Right ventricle myocardium superior (tissue), 1 donor: Measurements from ENCODE around the gene PRRT1B. TPM values are rescaled to one million over a fixed set of nuclear protein-coding genes. Genes with fewer than 3 reads are reported as not detected.
"Not testable (repeated sequence)": the region's sequence is repeated elsewhere in the genome, so short reads cannot be mapped to it uniquely, and the experiment has no call there.

Experiments
- ATAC-seq: fragments of 200-7000 bp; cut with Tn5 transposase; one replicate; pipeline ENCODE4 v1.9.1; 2020; ENCODE audit warnings: mild to moderate bottlenecking; ENCODE audit not compliant: poor library complexity
- DNase-seq: peaks from one replicate; pipeline ENCODE4 v3.0.0-alpha.2; 2020
- intact Hi-C: fragments of 100-400 bp; cut with DNase I; formaldehyde crosslinking; loops from one replicate; pipeline ENCODE4 v1.11.2; 2022
- total RNA-seq: library from RNA; stranded (reverse); fragmentation: NEBNext Ultra II Directional; extraction: Animal tissue kit (Norgen Biotek cat#: 25700); gene quantifications from one replicate; pipeline ENCODE4 v1.2.1, GENCODE V29; 2021
- donor health status: DM: no; HTN: yes; CAD: no; lungs with severe emphysema.

Gene PRRT1B
- total RNA-seq, 1 donor from 2014 or later, result not detected

DNA sequence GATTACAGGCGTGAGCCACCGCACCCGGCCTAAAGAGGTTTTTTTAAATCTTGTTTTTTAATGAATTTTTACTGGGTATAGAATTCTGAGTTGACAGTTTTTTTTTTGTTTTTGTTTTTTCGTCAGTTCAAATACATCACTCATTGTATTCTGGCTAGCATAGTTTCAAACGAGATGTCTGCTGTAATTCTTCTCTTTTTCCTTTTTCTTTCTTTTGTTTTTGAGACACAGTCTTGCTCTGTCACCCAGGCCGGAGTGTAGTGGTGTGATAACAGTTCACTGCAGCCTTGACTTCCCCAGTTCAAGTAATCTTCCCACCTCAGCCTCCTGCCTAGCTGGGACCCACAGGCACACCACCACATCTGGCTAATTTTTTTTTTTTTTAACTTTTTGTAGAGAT lies 2.2 kb upstream of the PRRT1B start:
- no peak for ATAC-seq
- no peak for DNase-seq
- intact Hi-C loops, result no loop called here

DNA sequence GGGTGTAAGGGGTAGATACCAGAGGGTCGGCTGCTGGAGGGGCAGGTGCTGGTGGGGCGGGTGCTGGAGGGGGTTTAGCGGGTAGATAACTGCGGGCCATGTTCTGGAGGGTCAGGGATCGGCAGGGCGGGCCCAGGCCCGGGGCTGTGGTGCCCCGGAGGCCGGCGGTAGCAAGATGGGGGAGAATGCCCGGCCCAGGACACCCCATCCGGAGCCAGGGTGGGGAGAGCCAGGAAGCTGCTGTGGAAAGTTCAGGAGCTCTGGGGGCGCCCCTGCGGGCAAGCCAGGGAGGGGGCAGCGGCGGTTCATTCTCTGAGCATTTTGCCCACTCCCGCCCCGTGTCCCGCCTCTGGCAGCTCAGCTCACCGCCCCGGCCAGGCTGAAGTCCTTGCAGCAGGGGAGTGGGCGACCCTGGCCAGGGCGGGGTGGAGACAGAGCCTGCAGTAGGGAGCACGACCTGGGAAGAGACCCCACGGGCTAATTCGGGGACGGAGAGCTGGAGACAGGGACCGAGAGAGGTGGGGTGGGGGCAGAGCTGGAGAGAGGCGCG lies 538 bp downstream of the PRRT1B start:
- DNase-seq, result no peak
- intact Hi-C loops, result no loop called here
- ATAC-seq, result peak; percentile 25

DNA sequence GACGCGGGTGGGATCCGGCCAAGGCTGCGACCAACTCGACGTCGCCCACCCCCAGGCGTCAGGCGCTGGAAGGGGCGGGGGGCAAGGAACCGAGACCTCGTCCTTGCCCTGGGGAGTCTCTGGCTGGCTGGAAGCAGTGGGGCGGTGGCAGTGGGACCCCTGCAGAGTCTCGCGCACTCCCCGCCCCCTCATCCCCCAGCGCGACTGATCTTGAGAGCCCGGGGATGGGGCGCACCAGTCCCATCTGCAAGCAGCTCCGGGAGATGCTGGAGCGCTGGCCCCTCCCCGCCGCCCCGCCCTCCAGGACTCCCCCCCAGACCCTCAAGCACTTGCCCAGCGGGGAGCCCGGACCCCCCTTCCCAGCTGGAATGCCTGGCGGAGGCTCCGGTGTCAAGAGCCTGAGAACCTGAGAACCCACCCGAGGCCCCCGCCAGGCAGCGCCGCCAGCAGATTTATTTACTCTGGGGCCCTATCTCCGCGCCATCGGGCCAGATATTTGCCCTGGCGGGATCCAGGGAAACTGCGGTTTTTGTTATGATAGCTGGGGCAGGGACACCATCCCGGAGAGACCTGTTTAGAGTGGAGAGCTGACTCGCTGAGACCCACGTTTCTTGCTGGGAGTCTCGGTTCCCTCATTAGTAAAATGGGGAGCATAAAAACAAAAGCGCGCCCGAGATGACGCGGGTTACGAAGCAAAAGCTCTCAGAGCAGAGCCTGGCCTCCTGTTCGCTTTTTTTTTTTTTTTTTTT lies 1.2 kb downstream of the PRRT1B start:
- ATAC-seq (no peak), DNase-seq (no peak)
- intact Hi-C loops, result no loop called here

- DNase-seq, ATAC-seq, intact Hi-C loops: not testable (repeated sequence)
Measured at GRCh38 chr9:131549186-131549585, 3.9 kb downstream of the PRRT1B start.

- ATAC-seq, DNase-seq, intact Hi-C loops: not testable (repeated sequence)
Measured at GRCh38 chr9:131550465-131550864, 5.1 kb downstream of the PRRT1B start.

DNA sequence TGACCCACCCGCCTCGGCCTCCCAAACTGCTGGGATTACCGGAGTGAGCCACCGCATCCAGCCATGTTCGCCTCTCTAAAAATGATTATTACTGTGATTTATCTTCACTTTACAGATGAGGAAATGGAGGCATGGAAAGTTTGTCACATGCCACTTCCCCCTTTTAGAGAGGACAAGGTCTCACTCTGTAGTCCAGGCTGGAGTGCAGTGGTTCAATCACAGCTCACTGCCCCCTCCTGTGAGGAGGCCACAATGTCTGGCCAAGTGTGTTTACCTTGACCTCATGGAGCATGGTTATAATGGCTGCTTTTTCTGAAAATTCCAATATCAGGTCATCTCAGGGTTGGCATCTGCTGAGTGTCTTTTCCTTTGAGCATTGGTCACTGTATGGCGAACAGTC lies 6.7 kb downstream of the PRRT1B start:
- DNase-seq (no peak), ATAC-seq (no peak)
- intact Hi-C loops, result no loop called here

- intact Hi-C loops, result no loop called here
- ATAC-seq (no peak), DNase-seq (no peak)
Measured at GRCh38 chr9:131554087-131554842, 8.9 kb downstream of the PRRT1B start.

- intact Hi-C loops, result no loop called here
- ATAC-seq (no peak), DNase-seq (no peak)
Measured at GRCh38 chr9:131554843-131555351, 9.6 kb downstream of the PRRT1B start.

DNA sequence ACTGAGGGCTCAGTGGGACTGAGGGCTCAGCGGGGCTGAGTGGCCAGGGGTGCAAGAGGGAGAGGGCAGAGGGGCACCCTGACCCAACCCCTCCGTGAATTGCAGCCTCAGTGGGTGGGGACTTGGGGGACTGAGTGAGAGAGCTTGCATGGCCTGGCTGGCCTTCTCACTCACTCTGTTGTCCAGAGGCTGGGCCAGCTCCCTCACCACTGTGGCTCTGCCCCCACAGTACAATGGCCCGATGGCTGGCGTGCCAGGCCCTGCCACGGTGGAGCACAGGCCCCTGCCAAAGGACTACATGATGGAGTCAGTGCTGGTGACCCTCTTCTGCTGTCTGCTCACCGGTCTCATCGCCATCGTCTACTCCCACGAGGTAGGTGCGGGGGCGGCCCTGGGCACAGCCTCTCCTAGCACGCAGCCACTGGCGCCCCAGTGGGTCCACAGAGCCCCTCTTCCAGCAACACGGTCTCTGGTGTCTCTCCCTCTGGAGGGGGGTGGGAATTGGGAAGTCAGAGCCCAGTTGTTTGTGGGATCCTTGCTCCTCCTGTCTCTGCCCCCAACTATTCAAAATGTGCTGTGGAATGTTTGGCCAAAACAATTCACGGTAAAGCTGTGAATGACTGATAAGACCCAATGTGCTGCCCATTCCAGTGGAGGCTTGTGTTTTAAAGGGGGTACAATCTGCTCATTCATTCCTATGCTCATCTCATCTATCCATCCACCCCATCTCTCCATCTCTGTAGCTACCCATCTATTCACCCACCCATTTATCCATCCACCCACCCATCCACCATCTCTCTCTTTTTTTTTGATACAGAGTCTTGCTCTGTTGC lies 10.7 kb downstream of the PRRT1B start:
- DNase-seq (no peak), ATAC-seq (no peak)
- intact Hi-C loops, result no loop called here

DNA sequence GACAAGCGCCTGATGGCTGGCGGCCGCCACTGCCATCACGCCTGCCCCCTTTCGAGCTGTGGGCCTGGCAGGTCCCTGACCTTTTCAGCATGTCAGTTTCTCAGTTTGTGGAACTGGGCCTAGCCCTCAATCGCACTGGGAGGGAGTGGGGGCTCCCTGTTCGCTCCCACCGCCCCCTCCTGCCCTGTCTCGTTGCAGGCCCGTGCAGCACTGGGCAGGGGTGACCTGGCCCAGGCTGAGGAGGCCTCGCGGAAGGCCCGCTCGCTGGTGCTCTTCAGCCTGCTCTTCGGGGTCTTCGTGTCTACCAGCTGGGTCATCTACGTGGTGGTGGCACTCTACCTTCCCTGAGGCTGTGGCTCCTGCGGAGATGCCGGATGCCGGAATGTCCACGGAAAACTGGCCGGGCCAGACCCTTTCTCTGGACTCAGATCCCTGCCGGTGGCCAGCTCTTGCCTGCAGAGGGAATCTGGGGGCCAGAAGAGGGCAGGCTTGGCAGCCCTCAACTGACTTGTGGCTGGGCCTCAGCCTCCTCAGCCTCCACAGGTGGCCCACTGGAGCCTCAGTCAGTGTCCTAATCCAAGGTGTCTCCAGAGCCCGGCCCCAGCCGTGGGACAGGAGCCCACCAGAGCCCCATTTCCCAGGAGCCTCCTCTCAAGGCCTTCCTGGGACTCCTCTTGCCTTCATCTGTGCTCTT lies 12.7 kb downstream of the PRRT1B start:
- intact Hi-C loops, result no loop called here
- DNase-seq (no peak), ATAC-seq (no peak)

- DNase-seq, result no peak
- ATAC-seq, result no peak
- intact Hi-C loops, result no loop called here
Measured at GRCh38 chr9:131559421-131560000, 14.2 kb downstream of the PRRT1B start.

- DNase-seq (no peak), ATAC-seq (no peak)
- intact Hi-C loops, result no loop called here
Measured at GRCh38 chr9:131562032-131562959, 17.0 kb downstream of the PRRT1B start.

DNA sequence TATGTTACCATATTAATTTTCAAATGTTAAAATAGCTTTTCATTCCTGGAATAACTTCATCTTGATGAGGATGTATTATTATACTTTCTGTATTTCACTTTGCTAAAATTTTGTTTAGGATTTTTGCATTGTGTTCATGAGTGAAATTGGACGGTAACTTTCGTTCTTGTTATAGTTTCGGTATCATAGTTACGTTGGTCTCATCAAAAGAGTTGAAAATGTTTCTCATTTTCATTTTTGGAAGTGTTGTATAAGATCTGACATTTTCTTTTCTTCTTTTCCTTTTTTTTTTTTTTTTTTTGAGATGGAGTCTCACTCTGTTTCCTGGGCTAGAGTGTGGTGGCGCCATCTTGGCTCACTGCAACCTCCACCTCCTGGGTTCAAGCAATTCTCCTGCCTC lies 20.0 kb downstream of the PRRT1B start:
- ATAC-seq (no peak), DNase-seq (no peak)
- intact Hi-C loops, result no loop called here

DNA sequence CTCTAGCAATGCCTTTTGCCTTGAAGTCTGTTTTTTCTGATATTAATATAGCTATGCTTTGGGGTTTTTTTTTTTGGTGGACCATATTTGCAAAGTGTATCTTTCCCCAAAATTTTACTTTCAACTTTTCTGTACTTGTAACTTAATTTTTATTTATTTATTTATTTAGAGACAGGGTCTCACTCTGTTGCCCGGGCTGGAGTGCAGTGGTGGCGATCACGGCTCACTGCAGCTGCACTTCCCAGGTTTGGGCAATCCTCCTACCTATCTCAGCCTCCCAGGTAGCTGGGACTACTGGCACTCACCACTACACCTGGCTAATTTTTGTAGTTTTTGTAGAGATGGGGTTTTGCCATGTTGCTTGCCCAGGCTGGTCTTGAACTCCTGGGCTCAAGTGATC lies 20.8 kb downstream of the PRRT1B start:
- no peak for ATAC-seq
- intact Hi-C loops, result no loop called here
- DNase-seq, result peak; percentile 3

GRCh38 chr9:131567910-131568309 lies 22.6 kb downstream of the PRRT1B start:
- intact Hi-C loops, result no loop called here
- no peak for DNase-seq
- ATAC-seq, result no peak

DNA sequence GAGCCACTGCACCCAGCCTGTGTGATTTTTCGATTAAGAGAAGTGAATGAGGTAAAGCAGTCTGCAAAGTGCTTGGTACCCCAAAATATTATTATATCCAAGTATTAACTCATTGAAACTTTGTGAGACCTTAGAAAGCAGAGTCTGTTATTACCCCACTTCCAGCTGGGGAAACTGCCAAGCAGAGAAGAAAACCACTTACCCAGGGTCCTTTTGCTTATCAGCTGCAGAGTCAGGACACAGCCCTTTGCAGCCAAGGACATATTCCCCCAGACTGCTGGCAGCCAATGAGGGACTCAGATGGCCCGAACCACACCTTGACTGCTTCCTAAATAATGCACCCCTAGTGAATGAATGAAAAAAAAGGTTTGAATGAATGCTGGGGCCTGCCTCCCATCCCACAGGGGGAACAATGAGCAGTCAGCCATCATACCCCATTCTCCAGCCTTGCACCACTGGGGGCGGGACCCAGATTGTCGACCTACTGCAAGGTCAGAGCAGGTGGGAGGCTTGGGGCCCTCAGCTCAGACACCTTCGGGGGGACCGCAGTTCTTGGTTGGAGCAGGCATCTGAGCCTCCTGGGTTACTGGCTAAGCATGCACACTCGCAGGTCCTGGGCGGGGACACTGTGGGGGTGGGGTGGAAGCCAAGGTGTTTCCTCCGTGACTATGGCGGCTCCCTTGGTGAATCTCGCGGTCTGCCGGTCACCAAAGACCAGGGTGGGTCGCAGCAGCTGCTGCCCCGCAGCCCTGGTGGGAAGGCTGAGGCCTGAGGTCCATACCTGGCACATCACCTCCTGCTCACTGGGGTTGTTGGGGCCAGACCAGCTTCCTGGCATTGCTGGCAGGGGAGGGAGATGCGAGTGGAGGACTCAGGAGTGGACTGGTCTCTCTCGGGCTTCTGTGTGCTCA lies 29.7 kb downstream of the PRRT1B start:
- ATAC-seq (peak; percentile 49), DNase-seq (peak; percentile 28)
- intact Hi-C loops, result no loop called here
